Mesothelial cell of epicardium (in vitro differentiated cells): ENCODE data around the gene PRUNE2. TPM values are rescaled to one million over a fixed set of nuclear protein-coding genes. Genes with fewer than 3 reads are reported as not detected.

ENCODE experiments used
- DNase-seq, 2 experiments: peaks; one replicate each; pipeline ENCODE4 v3.0.0; 2021; ENCODE audit warnings: low spot score in 2 of 2; ENCODE audit not compliant: unreplicated experiment in 2 of 2
- H3K27ac Mint-ChIP-seq: 2 replicates; pipeline ENCODE4 v1.8.0; 2021; ENCODE audit warnings: mixed read lengths
- H3K27me3 Mint-ChIP-seq: 2 replicates; pipeline ENCODE4 v1.8.0; 2021; ENCODE audit warnings: low read depth, mixed read lengths
- H3K36me3 Mint-ChIP-seq: 2 replicates; pipeline ENCODE4 v1.8.0; 2021; ENCODE audit warnings: mixed read lengths
- H3K4me1 Mint-ChIP-seq: 2 replicates; pipeline ENCODE4 v1.8.0; 2021; ENCODE audit warnings: mixed read lengths
- H3K4me3 Mint-ChIP-seq: 2 replicates; pipeline ENCODE4 v1.8.0; 2021; ENCODE audit warnings: mild to moderate bottlenecking, moderate library complexity, mixed read lengths
- H3K9me3 Mint-ChIP-seq: 2 replicates; pipeline ENCODE4 v1.8.0; 2021; ENCODE audit warnings: mixed read lengths
- CTCF ChIP-seq: fragments of 200-600 bp; sonication (generic); IDR thresholded peaks from one replicate; pipeline ENCODE4 v1.5.0; 2021; ENCODE audit warnings: antibody characterized with exemption; ENCODE audit not compliant: unreplicated experiment
- total RNA-seq: library from RNA; stranded (reverse); gene quantifications from 3 replicates; pipeline ENCODE4 v1.2.1, GENCODE V29; 2021

PRUNE2 gene
- total RNA-seq, 1 donor from 2014 or later = 3.4 TPM

GRCh38 chr9:76910861-76911260 lies 4.9 kb upstream of the PRUNE2 start:
- Mint-ChIP-seq H3K27ac (no peak overlapping the region), H3K27me3 (peaks cover 76% of the 10 kb centered on the region), H3K9me3 (no peaks in the 10 kb centered on the region), H3K36me3 (no peaks in the 10 kb centered on the region), H3K4me3 (no peak overlapping the region), H3K4me1 (peaks cover 6% of the 10 kb centered on the region)
- no peak for DNase-seq
- no peak for TF ChIP-seq CTCF

DNA sequence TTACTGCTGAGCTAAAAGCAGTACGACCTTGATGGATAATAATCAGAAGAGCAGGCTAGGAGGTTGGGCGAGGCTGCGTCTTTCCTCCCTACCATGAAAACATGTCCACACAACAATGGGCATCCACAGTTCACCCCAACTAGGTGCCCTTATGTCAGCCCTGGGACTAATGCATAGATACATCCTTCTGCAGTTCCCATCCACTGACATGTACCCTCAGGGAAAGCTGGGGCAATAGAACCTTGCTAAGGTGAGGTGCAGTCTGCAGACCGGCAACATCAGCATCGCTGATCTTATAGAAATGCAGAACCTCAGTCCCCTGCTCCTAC lies 697 bp upstream of the PRUNE2 start:
- peaks cover 13% of the 10 kb centered on the region for H3K4me1 Mint-ChIP-seq
- no peak overlapping the region for H3K27ac Mint-ChIP-seq
- H3K27me3 Mint-ChIP-seq = peaks cover 97% of the 10 kb centered on the region
- H3K9me3 Mint-ChIP-seq = no peaks in the 10 kb centered on the region
- TF ChIP-seq CTCF = no peak
- peak overlapping the region; percentile 42 for H3K4me3 Mint-ChIP-seq
- no peaks in the 10 kb centered on the region for H3K36me3 Mint-ChIP-seq
- no peak for DNase-seq

DNA sequence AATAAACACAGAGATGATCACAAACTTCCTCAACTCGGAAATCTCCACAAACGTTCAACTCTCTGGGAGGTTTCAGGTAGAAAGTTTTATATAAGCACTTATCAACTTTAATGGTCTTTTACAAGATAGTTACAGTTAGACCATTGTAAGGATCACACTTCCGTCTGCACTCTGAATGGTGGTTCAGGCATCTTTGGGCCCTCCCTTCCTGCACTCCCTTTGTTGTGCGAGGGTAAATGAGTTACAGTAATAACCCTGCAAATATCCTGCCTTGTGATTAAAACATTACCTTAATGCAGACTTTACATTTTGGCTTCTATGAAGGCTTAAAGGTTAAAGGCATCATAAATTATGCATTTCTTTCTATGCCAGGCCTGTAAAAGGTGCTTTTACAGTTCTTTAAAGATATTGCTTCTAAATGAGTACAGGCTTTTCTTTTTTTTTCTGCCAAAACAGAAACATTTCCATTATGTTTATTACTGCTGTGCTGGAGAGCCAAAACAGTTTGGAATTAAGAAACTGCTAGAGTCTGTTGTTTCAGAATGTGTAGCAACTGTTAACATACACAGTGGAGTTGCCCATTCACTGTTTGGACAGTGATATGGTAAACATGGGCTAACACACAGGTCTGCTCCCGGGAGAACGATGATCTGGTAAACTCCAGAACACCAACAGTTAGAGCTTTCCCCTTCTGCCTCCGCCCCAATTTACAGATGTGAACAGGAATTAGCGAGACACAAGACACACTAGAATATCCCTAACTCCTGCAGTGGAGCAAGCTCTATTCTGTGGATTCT lies 1.1 kb downstream of the PRUNE2 start:
- Mint-ChIP-seq H3K36me3 (no peaks in the 10 kb centered on the region), H3K27me3 (peaks cover 97% of the 10 kb centered on the region), H3K4me1 (peaks cover 13% of the 10 kb centered on the region), H3K27ac (no peak overlapping the region), H3K4me3 (peak overlapping the region; percentile 69), H3K9me3 (no peaks in the 10 kb centered on the region)
- TF ChIP-seq CTCF = no peak
- no peak for DNase-seq

DNA sequence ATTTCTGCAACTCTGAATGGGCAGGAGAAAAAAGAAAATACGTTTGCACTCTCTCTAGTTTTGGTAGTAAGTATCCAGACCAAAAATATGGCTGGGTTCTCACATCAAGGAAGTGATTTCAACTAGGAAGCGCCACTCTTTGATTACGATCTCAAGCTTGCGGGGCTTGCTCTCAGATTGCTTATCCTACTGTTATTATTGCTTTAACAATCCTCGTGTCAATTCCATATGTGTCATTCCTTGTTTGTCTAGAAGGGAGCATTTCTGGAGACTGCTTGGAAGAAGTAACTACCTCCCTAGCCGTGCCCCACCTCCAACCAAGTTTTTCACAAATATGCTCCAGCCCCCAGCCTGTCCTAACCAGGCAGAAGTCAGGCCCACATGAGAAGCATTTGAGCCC lies 3.5 kb downstream of the PRUNE2 start:
- TF ChIP-seq CTCF = no peak
- no peak overlapping the region for H3K4me3 Mint-ChIP-seq
- H3K36me3 Mint-ChIP-seq = no peaks in the 10 kb centered on the region
- H3K4me1 Mint-ChIP-seq = peaks cover 13% of the 10 kb centered on the region
- no peaks in the 10 kb centered on the region for H3K9me3 Mint-ChIP-seq
- H3K27me3 Mint-ChIP-seq = peaks cover 95% of the 10 kb centered on the region
- no peak overlapping the region for H3K27ac Mint-ChIP-seq
- DNase-seq = no peak

DNA sequence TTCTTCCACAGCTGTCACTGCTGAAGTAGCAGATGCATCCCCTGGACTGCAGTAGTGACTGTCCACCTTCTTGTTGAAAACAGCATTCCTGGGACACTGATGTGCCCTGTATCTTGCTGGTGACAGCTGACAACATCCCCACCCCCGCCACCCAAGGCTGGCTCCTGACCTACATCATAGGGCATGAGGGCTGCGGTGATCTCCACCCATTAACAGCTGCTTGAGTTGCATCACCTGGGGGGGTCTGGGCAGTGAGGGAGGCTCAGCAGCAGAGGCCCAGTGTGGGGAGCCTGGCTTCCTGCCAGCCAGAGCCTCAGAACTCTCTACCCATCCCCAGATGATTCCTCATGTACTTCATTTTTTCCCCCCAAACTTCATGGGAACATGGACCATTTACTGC lies 4.1 kb downstream of the PRUNE2 start:
- Mint-ChIP-seq H3K4me1 (peaks cover 13% of the 10 kb centered on the region), H3K4me3 (no peak overlapping the region), H3K9me3 (no peaks in the 10 kb centered on the region), H3K36me3 (no peaks in the 10 kb centered on the region), H3K27ac (no peak overlapping the region), H3K27me3 (peaks cover 93% of the 10 kb centered on the region)
- no peak for TF ChIP-seq CTCF
- DNase-seq = no peak
